ENCODE data around the gene CRHR1.

DNA sequence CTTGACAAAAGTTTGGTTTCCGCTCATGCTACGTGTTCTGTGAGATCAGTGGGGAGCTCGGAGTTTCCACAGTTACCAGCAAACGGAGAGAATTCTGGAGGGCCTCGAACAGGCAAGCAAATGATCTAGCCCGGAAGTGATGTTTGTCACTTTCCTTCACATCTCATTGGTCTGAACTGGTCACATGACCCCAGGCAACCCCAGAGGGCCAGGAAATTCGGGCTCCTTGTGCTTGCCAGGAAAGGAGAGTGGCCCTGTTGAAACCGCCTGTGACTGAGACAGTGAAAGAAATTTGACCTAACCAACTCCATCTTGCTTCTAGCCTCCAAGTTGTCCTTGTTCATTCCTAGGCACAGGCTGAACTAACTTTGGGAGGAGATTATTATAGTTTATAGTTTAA, 83.6 kb downstream of the CRHR1 start:
- TF ChIP-seq, protein P1, sequence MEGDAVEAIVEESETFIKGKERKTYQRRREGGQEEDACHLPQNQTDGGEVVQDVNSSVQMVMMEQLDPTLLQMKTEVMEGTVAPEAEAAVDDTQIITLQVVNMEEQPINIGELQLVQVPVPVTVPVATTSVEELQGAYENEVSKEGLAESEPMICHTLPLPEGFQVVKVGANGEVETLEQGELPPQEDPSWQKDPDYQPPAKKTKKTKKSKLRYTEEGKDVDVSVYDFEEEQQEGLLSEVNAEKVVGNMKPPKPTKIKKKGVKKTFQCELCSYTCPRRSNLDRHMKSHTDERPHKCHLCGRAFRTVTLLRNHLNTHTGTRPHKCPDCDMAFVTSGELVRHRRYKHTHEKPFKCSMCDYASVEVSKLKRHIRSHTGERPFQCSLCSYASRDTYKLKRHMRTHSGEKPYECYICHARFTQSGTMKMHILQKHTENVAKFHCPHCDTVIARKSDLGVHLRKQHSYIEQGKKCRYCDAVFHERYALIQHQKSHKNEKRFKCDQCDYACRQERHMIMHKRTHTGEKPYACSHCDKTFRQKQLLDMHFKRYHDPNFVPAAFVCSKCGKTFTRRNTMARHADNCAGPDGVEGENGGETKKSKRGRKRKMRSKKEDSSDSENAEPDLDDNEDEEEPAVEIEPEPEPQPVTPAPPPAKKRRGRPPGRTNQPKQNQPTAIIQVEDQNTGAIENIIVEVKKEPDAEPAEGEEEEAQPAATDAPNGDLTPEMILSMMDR (conservative IDR thresholded peaks at IDR 0.05): no peak
- TF ChIP-seq EZH2 (IDR thresholded peaks at IDR 0.05; ENCODE audit: low read depth): no peak
